H9 (cell line): ENCODE measurements around the gene EHBP1. TPM values are rescaled to one million over a fixed set of nuclear protein-coding genes. Genes with fewer than 3 reads are reported as not detected.

ENCODE experiments used
- DNase-seq: peaks from one replicate; pipeline ENCODE4 v3.0.0-alpha.2; 2017
- H2AFZ ChIP-seq: one replicate; pipeline ENCODE4 v1.6.1; 2013; ENCODE audit warnings: mild to moderate bottlenecking, low read length, control low read depth, moderate library complexity
- H2AK5ac ChIP-seq: 2 replicates; pipeline ENCODE4 v1.6.1; 2013; ENCODE audit warnings: low read length, control low read depth, mixed read lengths; ENCODE audit not compliant: insufficient read length
- H2BK120ac ChIP-seq: one replicate; pipeline ENCODE4 v1.6.1; 2013; ENCODE audit warnings: low read depth, mild to moderate bottlenecking, low read length, control low read depth, inconsistent platforms; ENCODE audit not compliant: poor library complexity, severe bottlenecking
- H2BK12ac ChIP-seq: 2 replicates; pipeline ENCODE4 v1.6.1; 2013; ENCODE audit warnings: low read length, control low read depth, mixed read lengths, low read depth; ENCODE audit not compliant: insufficient read length
- H2BK15ac ChIP-seq: 2 replicates; pipeline ENCODE4 v1.6.1; 2013; ENCODE audit warnings: low read depth, low read length, control low read depth
- H2BK20ac ChIP-seq: one replicate; pipeline ENCODE4 v1.6.1; 2013; ENCODE audit warnings: low read depth, mild to moderate bottlenecking, low read length, control low read depth, inconsistent platforms; ENCODE audit not compliant: poor library complexity, severe bottlenecking
- H2BK5ac ChIP-seq: 2 replicates; pipeline ENCODE4 v1.6.1; 2013; ENCODE audit warnings: low read length, control low read depth, mixed read lengths; ENCODE audit not compliant: insufficient read length
- H3K14ac ChIP-seq: 2 replicates; pipeline ENCODE4 v1.6.1; 2013; ENCODE audit warnings: low read length, control low read depth; ENCODE audit not compliant: insufficient read depth
- H3K18ac ChIP-seq: 2 replicates; pipeline ENCODE4 v1.6.1; 2013; ENCODE audit warnings: low read depth, mild to moderate bottlenecking, mixed read lengths, low read length, control low read depth; ENCODE audit not compliant: insufficient read length
- H3K23ac ChIP-seq: 2 replicates; pipeline ENCODE4 v1.6.1; 2013; ENCODE audit warnings: low read length, control low read depth, mixed read lengths, low read depth; ENCODE audit not compliant: insufficient read length
- H3K23me2 ChIP-seq: 2 replicates; pipeline ENCODE4 v1.6.1; 2013; ENCODE audit warnings: low read depth, mild to moderate bottlenecking, mixed read lengths, low read length, control low read depth; ENCODE audit not compliant: insufficient read length, poor library complexity, severe bottlenecking
- H3K27ac ChIP-seq: 2 replicates; pipeline ENCODE4 v1.5.1; 2013; ENCODE audit warnings: low read length, control low read depth, mixed read lengths, low read depth; ENCODE audit not compliant: insufficient read length
- H3K27me3 ChIP-seq: 2 replicates; pipeline ENCODE4 v1.6.1; 2013; ENCODE audit warnings: low read length, control low read depth, inconsistent platforms; ENCODE audit not compliant: insufficient read depth
- H3K4ac ChIP-seq: 2 replicates; pipeline ENCODE4 v1.6.1; 2013; ENCODE audit warnings: low read depth, mild to moderate bottlenecking, control low read depth, inconsistent platforms, low read length, moderate library complexity
- H3K4me1 ChIP-seq: 2 replicates; pipeline ENCODE4 v1.6.1; 2013; ENCODE audit warnings: low read length, control low read depth, inconsistent platforms; ENCODE audit not compliant: insufficient read depth
- H3K4me2 ChIP-seq: 2 replicates; pipeline ENCODE4 v1.6.1; 2013; ENCODE audit warnings: low read length, control low read depth, mixed read lengths; ENCODE audit not compliant: insufficient read length, insufficient read depth
- H3K56ac ChIP-seq: 2 replicates; pipeline ENCODE4 v1.6.1; 2013; ENCODE audit warnings: low read depth, mild to moderate bottlenecking, mixed read lengths, low read length, control low read depth; ENCODE audit not compliant: insufficient read length
- H3K79me1 ChIP-seq: 2 replicates; pipeline ENCODE4 v1.6.1; 2013; ENCODE audit warnings: low read depth, mild to moderate bottlenecking, moderate library complexity, low read length, control low read depth, inconsistent platforms; ENCODE audit not compliant: insufficient read depth, poor library complexity, severe bottlenecking
- H3K79me2 ChIP-seq: 2 replicates; pipeline ENCODE4 v1.6.1; 2013; ENCODE audit warnings: low read length, control low read depth, inconsistent platforms; ENCODE audit not compliant: insufficient read depth
- H3K9ac ChIP-seq: 2 replicates; pipeline ENCODE4 v1.6.1; 2013; ENCODE audit warnings: low read length, control low read depth, mixed read lengths; ENCODE audit not compliant: insufficient read length; ENCODE audit errors: extremely low read depth
- H3K9me3 ChIP-seq: one replicate; pipeline ENCODE4 v1.6.1; 2013; ENCODE audit warnings: low read depth, low read length, inconsistent platforms; ENCODE audit not compliant: control insufficient read depth
- H3T11ph ChIP-seq: one replicate; pipeline ENCODE4 v1.6.1; 2013; ENCODE audit warnings: mild to moderate bottlenecking, low read length, control low read depth, inconsistent platforms
- H4K20me1 ChIP-seq: one replicate; pipeline ENCODE4 v1.6.1; 2013; ENCODE audit not compliant: control insufficient read depth, insufficient read length, insufficient read depth
- H4K5ac ChIP-seq: 2 replicates; pipeline ENCODE4 v1.6.1; 2013; ENCODE audit warnings: low read depth, mild to moderate bottlenecking, mixed read lengths, low read length, control low read depth; ENCODE audit not compliant: insufficient read length
- H4K8ac ChIP-seq: replicated peaks from 2 replicates; pipeline ENCODE4 v1.6.1; 2013; ENCODE audit warnings: low read length, control low read depth, mixed read lengths, low read depth; ENCODE audit not compliant: insufficient read length
- H4K91ac ChIP-seq: 2 replicates; pipeline ENCODE4 v1.6.1; 2013; ENCODE audit warnings: low read depth, mild to moderate bottlenecking, moderate library complexity, mixed read lengths, low read length, control low read depth; ENCODE audit not compliant: insufficient read length
- H3K27ac Mint-ChIP-seq, 3 experiments: 2 replicates in 2 of 3; 3 replicates in 1 of 3; pipeline ENCODE4 v1.8.0; 2020 to 2021; ENCODE audit warnings: mixed read lengths in 3 of 3, mild to moderate bottlenecking in 1 of 3, moderate library complexity in 1 of 3
- H3K27me3 Mint-ChIP-seq: 2 replicates; pipeline ENCODE4 v1.8.0; 2021; ENCODE audit warnings: low read depth, mild to moderate bottlenecking, moderate library complexity, mixed read lengths
- H3K36me3 Mint-ChIP-seq, 3 experiments: 2 replicates in 2 of 3; 3 replicates in 1 of 3; pipeline ENCODE4 v1.8.0; 2020 to 2021; ENCODE audit warnings: low read depth in 3 of 3, mixed read lengths in 3 of 3; ENCODE audit not compliant: insufficient read depth in 1 of 3
- H3K4me1 Mint-ChIP-seq, 2 experiments: 2 replicates each; pipeline ENCODE4 v1.8.0; 2020; ENCODE audit warnings: mixed read lengths in 2 of 2
- H3K4me3 Mint-ChIP-seq, 2 experiments: 2 replicates in 1 of 2; 3 replicates in 1 of 2; pipeline ENCODE4 v1.8.0; 2020 to 2021; ENCODE audit warnings: mild to moderate bottlenecking in 2 of 2, mixed read lengths in 2 of 2, moderate library complexity in 1 of 2
- H3K9me3 Mint-ChIP-seq, 2 experiments: 2 replicates in 1 of 2; 3 replicates in 1 of 2; pipeline ENCODE4 v1.8.0; 2020; ENCODE audit warnings: mild to moderate bottlenecking in 2 of 2, mixed read lengths in 2 of 2, moderate library complexity in 1 of 2
- WGBS: extraction: QIAGEN DNeasy Blood & Tissue Kit; methylation state at CpG from one replicate; pipeline ENCODE4 v1.1.7; 2013; ENCODE audit warnings: missing lambda C conversion rate, low lambda C conversion rate, mixed read lengths; ENCODE audit not compliant: insufficient read length; ENCODE audit errors: extremely low coverage; 5-methylcytosine and 5-hydroxymethylcytosine counted together
- total RNA-seq: library from RNA; stranded (reverse); gene quantifications from 2 replicates; pipeline ENCODE4 v1.2.1, GENCODE V29; 2021
- TF ChIP-seq, protein P1 (sequence below): fragments of 200-600 bp; sonication (generic); conservative IDR thresholded peaks from 3 replicates; pipeline ENCODE4 v1.8.0; 2021; ENCODE audit warnings: antibody characterized with exemption, mild to moderate bottlenecking

EHBP1 gene
- total RNA-seq, 1 experiment from 2014 or later, result 35.6 TPM

GRCh38 chr2:62658891-62659290, 46.6 kb upstream of the EHBP1 start:
- Histone ChIP-seq H2BK120ac (no peak overlapping the region), H3K79me1 (no peaks in the 10 kb centered on the region), H3K4me1 (peaks cover 3% of the 10 kb centered on the region; the same call in 1 of the 2 replicates), H4K5ac (no peak overlapping the region), H4K20me1 (no peaks in the 10 kb centered on the region), H3K27ac (no peak overlapping the region), H3K27me3 (no peaks in the 10 kb centered on the region), H3K18ac (no peak overlapping the region), H3T11ph (no peak overlapping the region), H2AK5ac (no peak overlapping the region), H3K14ac (no peak overlapping the region), H3K9me3 (no peaks in the 10 kb centered on the region), H3K56ac (no peak overlapping the region), H4K8ac (no peak overlapping the region), H3K4me2 (no peak overlapping the region), H3K23ac (no peak overlapping the region), H2BK15ac (no peak overlapping the region), H3K9ac (no peak overlapping the region), H2BK12ac (no peak overlapping the region), H4K91ac (no peak overlapping the region), H3K23me2 (no peaks in the 10 kb centered on the region), H2BK20ac (no peak overlapping the region), H2AFZ (no peak overlapping the region), H3K4ac (no peak overlapping the region), H2BK5ac (no peak overlapping the region), H3K79me2 (no peaks in the 10 kb centered on the region)
- Mint-ChIP-seq H3K9me3 (no peaks in the 10 kb centered on the region), H3K4me1 (peaks cover 10 to 19% of the 10 kb centered on the region in 2 experiments; a peak in 3 of 4 replicates), H3K27me3 (no peaks in the 10 kb centered on the region), H3K36me3 (no peaks in the 10 kb centered on the region), H3K27ac (no peak overlapping the region), H3K4me3 (no peak overlapping the region)
- TF ChIP-seq, protein P1, sequence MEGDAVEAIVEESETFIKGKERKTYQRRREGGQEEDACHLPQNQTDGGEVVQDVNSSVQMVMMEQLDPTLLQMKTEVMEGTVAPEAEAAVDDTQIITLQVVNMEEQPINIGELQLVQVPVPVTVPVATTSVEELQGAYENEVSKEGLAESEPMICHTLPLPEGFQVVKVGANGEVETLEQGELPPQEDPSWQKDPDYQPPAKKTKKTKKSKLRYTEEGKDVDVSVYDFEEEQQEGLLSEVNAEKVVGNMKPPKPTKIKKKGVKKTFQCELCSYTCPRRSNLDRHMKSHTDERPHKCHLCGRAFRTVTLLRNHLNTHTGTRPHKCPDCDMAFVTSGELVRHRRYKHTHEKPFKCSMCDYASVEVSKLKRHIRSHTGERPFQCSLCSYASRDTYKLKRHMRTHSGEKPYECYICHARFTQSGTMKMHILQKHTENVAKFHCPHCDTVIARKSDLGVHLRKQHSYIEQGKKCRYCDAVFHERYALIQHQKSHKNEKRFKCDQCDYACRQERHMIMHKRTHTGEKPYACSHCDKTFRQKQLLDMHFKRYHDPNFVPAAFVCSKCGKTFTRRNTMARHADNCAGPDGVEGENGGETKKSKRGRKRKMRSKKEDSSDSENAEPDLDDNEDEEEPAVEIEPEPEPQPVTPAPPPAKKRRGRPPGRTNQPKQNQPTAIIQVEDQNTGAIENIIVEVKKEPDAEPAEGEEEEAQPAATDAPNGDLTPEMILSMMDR, result no peak
- DNase-seq, result no peak
- no CpG with 5 or more reads among the region's 2 CpGs for WGBS
